Lower leg skin (tissue), 3 donors: ENCODE measurements around the gene MRPL16.

Experiments used
- CTCF ChIP-seq, 3 donors: fragments of 450-650 bp; IDR thresholded peaks; one replicate each; pipeline ENCODE4 v1.5.1; 2016; ENCODE audit warnings: antibody characterized with exemption in 3 of 3, mild to moderate bottlenecking in 3 of 3, moderate library complexity in 2 of 3
- POLR2A ChIP-seq, 2 donors: fragments of 450-650 bp; IDR thresholded peaks; one replicate each; pipeline ENCODE4 v1.6.1; 2016 to 2017; ENCODE audit warnings: antibody characterized with exemption in 2 of 2, mild to moderate bottlenecking in 1 of 2, moderate library complexity in 1 of 2

- no peak for TF ChIP-seq CTCF (IDR thresholded peaks at IDR 0.05)
- TF ChIP-seq POLR2A (IDR thresholded peaks at IDR 0.05) = no peak
These were observed 10.1 kb downstream of the MRPL16 start for GRCh38 chr11:59800390-59801025.
